HG03097 (cell line): Measurements from ENCODE around the gene MEPCE.
"Not testable (repeated sequence)": the region's sequence is repeated elsewhere in the genome, so short reads cannot be mapped to it uniquely, and the experiment has no call there.

Experiments
- ATAC-seq: cut with Tn5 transposase; IDR thresholded peaks from one replicate; pipeline ENCODE4 v1.9.1; 2021; ENCODE audit not compliant: unreplicated experiment, low FRiP score

Gene MEPCE

GRCh38 chr7:100429637-100430492 is at the start of gene MEPCE:
TSS of gene MEPCE (plus strand) at chr7:100429831. CDS start at chr7:100430019, 188 bp downstream.
- ATAC-seq = peak; percentile 31

- no peak for ATAC-seq
These were observed 49.4 kb upstream of the MEPCE start for GRCh38 chr7:100380196-100380595.

GRCh38 chr7:100381531-100382233 is 47.9 kb upstream of the MEPCE start:
- not testable (repeated sequence) for ATAC-seq

- ATAC-seq = not testable (repeated sequence)
These were observed 47.3 kb upstream of the MEPCE start for GRCh38 chr7:100382234-100382853.

- ATAC-seq = no peak
These were observed 44.9 kb upstream of the MEPCE start for GRCh38 chr7:100384628-100385294.

- no peak for ATAC-seq
These were observed 42.7 kb upstream of the MEPCE start for GRCh38 chr7:100386940-100387339.

- ATAC-seq = no peak
These were observed 41.9 kb upstream of the MEPCE start for GRCh38 chr7:100387695-100388094.

- no peak for ATAC-seq
These were observed 40.1 kb upstream of the MEPCE start for GRCh38 chr7:100389437-100390088.

GRCh38 chr7:100390286-100391009 is 39.2 kb upstream of the MEPCE start:
- ATAC-seq = no peak

- ATAC-seq = no peak
These were observed 36.3 kb upstream of the MEPCE start for GRCh38 chr7:100393233-100393905.

- no peak for ATAC-seq
These were observed 35.6 kb upstream of the MEPCE start for GRCh38 chr7:100394077-100394476.

GRCh38 chr7:100396421-100396982 is 33.1 kb upstream of the MEPCE start:
- peak; percentile 80 for ATAC-seq

GRCh38 chr7:100397315-100398081 is 32.1 kb upstream of the MEPCE start:
- no peak for ATAC-seq

GRCh38 chr7:100398239-100398638 is 31.4 kb upstream of the MEPCE start:
- ATAC-seq = no peak

- no peak for ATAC-seq
These were observed 29.6 kb upstream of the MEPCE start for GRCh38 chr7:100400041-100400440.

GRCh38 chr7:100400656-100401055 is 29.0 kb upstream of the MEPCE start:
- no peak for ATAC-seq

- ATAC-seq = no peak
These were observed 27.8 kb upstream of the MEPCE start for GRCh38 chr7:100401811-100402210.

GRCh38 chr7:100402241-100402640 is 27.4 kb upstream of the MEPCE start:
- no peak for ATAC-seq
